GM18517 (cell line): ENCODE data around the gene ASF1B.

Experiments
- ATAC-seq: cut with Tn5 transposase; IDR thresholded peaks from one replicate; pipeline ENCODE4 v1.9.1; 2021; ENCODE audit warnings: mild to moderate bottlenecking, moderate library complexity; ENCODE audit not compliant: unreplicated experiment

The ASF1B gene

DNA sequence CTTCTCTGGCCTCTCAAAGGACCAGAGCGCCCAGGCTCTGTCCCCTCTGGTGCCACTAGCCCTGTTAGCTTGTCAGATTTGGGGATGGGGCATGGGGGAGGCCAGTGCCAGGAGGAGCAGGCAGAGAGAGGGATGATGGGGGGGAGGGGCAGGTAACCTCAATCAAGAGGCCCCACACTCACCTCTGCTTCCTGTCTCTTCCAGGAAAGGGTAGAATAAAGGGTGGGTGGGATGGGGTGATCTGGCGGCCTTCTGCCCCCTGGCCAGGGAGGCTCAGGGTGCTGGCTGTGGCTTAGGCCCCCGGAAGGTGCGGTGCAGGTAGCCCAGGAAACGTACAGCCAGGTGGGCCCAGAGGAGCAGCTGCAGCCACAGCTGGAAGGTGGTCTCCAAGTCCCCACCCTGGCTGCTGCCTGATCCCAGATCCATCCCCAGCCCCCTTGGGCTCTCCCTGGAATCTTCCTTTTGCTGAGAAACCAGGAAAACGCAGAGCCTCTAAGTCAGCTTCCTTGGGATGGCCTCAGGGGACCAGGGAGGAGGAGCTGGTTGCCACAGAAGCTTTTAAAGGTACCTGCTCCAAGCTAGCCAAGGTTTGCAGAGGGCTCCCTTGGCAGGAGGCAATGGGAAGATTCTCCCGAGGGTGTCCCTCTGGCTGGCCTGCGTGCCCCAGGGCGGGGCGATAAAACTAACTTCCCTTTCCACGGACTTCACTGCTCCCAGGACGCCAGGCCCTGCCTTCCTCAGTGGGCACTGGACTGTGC, 24.2 kb downstream of the ASF1B start:
- no peak for ATAC-seq

DNA sequence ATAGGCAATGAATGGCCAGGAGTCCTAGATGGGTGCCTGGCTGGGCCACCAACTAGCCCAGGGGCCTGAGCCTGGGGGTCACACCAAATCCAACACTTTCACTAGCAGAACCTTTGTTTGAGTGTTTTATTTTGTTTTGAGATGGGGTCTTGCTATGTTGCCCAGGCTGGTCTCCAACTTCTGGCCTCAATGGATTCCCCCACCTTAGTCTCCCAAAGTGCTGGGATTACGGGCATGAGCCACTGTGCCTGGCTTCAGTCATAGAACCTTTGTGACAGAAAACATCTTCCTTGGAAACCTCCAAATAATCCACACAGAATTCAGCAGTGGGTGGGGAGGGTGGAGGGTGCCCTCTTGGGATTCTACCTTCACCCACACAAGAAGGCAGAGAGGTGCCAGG, 24.9 kb downstream of the ASF1B start:
- ATAC-seq = no peak

- no peak for ATAC-seq
These were observed 25.7 kb downstream of the ASF1B start for GRCh38 chr19:14110650-14111049.

- ATAC-seq = no peak
These were observed 28.6 kb downstream of the ASF1B start for GRCh38 chr19:14107581-14108461.

GRCh38 chr19:14106840-14107239, 29.5 kb downstream of the ASF1B start:
- ATAC-seq = no peak

DNA sequence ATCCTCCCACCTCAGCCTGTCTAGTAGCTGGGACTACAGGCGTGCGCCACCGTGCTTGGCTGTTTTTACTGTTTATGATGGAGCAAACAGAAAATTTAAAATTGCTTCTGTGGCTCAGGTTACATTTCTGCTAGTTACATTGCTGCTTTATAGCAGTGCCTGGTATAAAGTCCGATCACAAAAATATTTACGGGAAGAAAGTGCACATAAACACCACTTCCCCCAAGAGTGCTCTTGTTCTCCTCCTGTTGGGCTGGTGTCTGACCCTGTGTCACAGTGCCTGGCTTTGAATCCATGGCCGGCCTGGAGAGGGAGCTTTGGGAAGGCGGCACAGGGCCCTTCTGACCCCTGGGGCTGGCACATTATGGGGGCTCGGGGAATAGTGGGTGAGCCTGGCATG, 30.7 kb downstream of the ASF1B start:
- ATAC-seq = no peak

- ATAC-seq = no peak
These were observed 33.1 kb downstream of the ASF1B start for GRCh38 chr19:14103310-14103709.

GRCh38 chr19:14102756-14103155, 33.6 kb downstream of the ASF1B start:
- no peak for ATAC-seq

GRCh38 chr19:14102102-14102696, 34.2 kb downstream of the ASF1B start:
- no peak for ATAC-seq

GRCh38 chr19:14101003-14101545, 35.3 kb downstream of the ASF1B start:
- ATAC-seq = no peak

GRCh38 chr19:14097532-14098151, 38.7 kb downstream of the ASF1B start:
- ATAC-seq = no peak

DNA sequence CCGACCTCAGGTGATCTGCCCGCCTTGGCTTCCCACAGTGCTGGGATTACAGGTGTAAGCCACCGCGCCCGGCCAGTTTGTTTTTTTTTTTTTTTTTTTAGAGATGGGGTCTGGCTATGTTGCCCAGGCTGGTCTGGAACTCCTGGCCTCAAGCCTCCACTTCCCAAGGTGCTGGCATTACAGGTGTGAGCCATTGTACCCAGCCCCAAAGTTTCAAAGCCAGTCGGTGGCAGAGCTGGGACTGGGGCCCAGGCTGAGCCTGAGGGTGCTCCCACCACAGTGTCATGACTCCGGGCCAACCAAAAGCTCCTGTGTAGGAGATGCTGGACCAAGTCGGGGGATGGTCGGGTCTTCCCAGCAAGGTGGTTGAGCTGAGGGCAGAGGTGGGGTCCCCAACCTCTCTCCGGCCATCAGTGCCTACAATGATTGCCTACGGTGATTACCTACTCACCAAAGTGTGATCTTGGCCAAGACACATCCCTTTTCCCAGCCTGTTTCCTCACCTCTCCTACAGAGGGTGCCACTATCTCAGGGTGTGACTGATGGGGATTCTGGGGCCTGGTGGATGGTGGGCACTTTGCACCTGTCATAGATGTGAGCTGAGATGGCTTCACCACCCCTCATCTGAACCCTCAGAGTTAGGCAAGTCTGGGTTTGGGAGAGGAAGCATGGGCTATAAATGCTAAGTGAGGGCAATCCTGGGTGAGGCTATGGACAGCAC, 40.0 kb downstream of the ASF1B start:
- ATAC-seq = no peak

- no peak for ATAC-seq
These were observed 41.5 kb downstream of the ASF1B start for GRCh38 chr19:14094854-14095253.

DNA sequence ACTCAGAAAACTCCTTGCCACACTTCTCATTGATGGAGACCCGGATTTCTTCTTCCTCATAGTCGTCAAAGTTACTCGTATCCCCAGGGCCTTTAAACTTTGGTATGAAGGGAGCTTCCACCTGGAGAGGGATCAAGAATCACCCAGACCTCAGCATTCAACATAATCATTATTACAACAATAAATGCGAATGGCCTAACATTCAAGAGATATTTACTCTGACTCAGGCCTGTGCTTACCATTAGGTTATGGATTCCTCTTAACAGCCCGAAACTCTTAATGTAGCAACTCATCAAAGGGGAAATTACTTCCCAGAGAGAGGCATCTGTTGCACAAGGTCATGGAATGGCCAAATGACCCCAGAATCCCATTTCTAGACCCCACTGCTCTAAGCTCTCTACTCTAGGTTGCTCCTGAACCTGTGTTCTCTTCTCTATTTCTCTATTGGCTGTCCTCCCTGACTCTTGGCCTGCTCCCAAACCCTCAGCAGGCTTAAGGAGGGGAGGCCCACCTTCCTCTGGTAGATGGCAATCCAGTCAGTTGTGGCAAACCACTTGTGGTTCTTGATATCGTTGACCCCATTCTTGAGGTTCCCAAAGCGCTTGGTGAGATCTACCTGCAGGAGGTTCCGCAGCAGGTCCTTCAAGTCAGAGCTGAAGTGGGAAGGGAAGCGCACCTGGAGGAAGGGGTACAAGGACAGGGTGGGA, 43.1 kb downstream of the ASF1B start:
- ATAC-seq = no peak

- ATAC-seq = no peak
These were observed 44.5 kb downstream of the ASF1B start for GRCh38 chr19:14091813-14092462.

- ATAC-seq = peak; percentile 51
These were observed 45.1 kb downstream of the ASF1B start for GRCh38 chr19:14091081-14091812.

DNA sequence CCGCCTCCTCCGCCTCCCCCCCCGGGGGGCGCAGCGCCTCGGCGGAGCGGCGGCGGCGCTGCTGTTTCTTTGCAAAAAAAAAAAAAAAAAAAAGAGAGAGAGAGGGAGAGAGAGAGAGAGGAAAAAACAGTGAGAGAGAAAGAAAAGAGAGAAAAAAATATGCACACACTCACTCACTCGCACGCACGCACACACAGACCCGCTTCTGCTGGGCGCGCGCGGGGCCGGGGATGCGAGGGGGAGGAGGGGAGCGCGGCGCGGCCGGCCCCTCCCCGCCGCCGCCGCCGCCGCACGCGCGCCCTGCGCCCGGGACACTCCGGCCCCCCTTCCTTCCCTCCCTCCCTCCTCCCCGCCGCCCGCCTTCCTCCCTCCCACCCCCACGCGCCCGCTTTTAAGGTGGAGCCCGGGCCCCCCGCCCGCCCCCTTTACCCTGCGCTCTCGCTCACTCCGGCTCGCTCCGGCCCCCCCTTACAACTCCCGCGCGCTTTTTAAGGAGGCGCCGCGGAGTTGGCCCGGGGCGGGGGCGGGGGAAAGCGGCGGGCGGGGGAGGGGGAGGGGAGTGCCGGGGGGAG, 45.8 kb downstream of the ASF1B start, which contains the start of gene SAMD1:
TSS of gene SAMD1 (minus strand) at position 243 of the 572 bp plus-strand sequence.
- no peak for ATAC-seq
